ENCODE measurements around the gene CRYZL1.
"Not testable (repeated sequence)": the region's sequence is repeated elsewhere in the genome, so short reads cannot be mapped to it uniquely, and the experiment has no call there.

The CRYZL1 gene

GRCh38 chr21:33641352-33642026, at the start of gene CRYZL1:
Gene CRYZL1, minus strand, starts transcription at chr21:33641741. Its CDS starts 10,190 bp downstream, at chr21:33631551.
- in situ Hi-C loops (cut with HindIII; ENCODE audit: low sequenced_read_pairs): loop anchor here (5.0 kb wide), 1 partner anchor 56 kb away; no protein-coding TSS in a partner anchor

- in situ Hi-C loops (cut with HindIII; ENCODE audit: low sequenced_read_pairs): no loop called here
Measured at GRCh38 chr21:33690874-33691273, 49.3 kb upstream of the CRYZL1 start.

GRCh38 chr21:33688353-33688752, 46.8 kb upstream of the CRYZL1 start:
- in situ Hi-C loops (cut with HindIII; ENCODE audit: low sequenced_read_pairs): no loop called here

GRCh38 chr21:33687634-33688033, 46.1 kb upstream of the CRYZL1 start:
- in situ Hi-C loops (cut with HindIII; ENCODE audit: low sequenced_read_pairs): no loop called here

- in situ Hi-C loops (cut with HindIII; ENCODE audit: low sequenced_read_pairs): no loop called here
Measured at GRCh38 chr21:33686386-33686785, 44.8 kb upstream of the CRYZL1 start.

DNA sequence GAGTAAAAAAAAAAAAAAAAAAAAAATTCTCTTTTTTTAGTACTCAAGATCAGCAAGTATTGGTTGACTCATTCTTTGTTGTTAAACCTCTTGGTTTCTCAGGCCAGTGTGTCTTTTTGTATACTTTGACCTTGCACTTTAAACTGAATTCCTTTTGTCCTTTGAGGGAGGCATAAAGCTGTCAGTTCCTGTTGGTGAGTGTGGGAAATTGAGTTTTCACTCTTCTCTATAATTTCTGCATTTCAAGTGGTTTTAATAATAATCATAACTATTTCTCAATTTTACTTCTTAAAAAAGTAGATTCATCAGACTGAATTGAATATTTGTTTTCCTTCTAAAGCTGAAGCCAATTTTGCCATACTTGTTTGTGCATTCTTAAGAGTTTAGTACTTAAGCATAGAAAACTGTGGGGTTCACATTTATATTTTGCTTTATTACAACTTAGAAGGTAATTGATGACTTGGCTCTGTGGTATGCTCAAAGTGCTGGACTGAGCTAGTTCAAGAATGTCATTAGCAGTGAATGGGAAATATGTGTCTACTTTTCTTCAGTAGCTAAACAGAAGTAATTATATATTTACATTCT, 44.2 kb upstream of the CRYZL1 start:
- in situ Hi-C loops (cut with HindIII; ENCODE audit: low sequenced_read_pairs): no loop called here

- in situ Hi-C loops (cut with HindIII; ENCODE audit: low sequenced_read_pairs): no loop called here
Measured at GRCh38 chr21:33684923-33685560, 43.5 kb upstream of the CRYZL1 start.

DNA sequence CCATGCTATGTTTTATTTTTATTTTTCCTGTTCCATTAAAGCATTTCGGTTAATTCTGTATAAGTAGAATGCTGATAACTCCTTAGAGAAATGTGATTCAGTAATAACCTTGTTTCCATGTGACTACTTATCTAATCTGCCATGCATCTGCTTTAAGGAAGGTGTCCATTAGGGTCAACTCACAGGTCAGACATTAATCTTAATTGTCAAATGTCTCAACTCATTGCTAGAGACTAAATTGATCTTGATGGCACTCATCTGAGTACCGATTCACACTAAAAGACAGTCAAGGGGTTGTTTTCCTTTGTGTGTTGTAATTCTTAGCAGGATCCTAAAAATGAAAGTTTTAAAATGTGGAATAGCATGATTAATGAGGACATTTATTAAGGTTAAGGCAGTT, 42.5 kb upstream of the CRYZL1 start:
- in situ Hi-C loops (cut with HindIII; ENCODE audit: low sequenced_read_pairs): no loop called here

- in situ Hi-C loops (cut with HindIII; ENCODE audit: low sequenced_read_pairs): no loop called here
Measured at GRCh38 chr21:33682992-33683627, 41.6 kb upstream of the CRYZL1 start.

- in situ Hi-C loops (cut with HindIII; ENCODE audit: low sequenced_read_pairs): no loop called here
Measured at GRCh38 chr21:33680870-33681269, 39.3 kb upstream of the CRYZL1 start.

DNA sequence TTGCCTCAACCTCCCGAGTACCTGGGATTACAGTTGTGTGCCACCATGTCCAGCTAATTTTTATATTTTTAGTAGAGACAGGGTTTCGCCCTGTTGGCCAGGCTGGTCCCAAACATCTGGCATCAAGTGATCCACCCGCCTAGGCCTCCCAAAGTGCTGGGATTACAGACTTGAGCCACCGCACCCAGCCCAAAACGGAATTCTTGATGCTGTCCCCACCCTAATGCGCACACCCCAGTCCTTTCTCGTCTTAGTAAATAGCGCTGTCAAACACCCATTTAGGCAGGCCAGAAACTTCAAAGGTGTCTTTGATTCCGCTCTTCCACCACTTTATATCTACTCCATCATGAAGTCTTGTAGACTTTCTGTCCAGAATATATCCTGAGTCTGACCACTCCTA, 35.9 kb upstream of the CRYZL1 start:
- in situ Hi-C loops (cut with HindIII; ENCODE audit: low sequenced_read_pairs): no loop called here

DNA sequence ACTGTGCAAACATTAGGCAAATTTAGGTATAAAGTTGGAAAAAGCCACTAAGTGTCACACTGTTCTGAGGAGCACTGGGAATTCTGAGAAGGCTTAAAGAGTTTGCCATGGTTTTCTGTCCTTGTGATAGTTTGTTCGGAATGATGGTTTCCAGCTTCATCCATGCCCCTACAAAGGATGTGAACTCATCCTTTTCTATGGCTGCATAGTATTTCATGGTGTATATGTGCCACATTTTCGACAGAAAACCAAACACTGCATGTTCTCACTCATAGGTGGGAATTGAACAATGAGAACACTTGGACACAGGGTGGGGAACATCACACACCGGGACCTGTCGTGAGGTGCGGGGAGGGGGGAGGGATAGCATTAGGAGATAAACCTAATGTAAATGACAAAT, 35.1 kb upstream of the CRYZL1 start:
- in situ Hi-C loops (cut with HindIII; ENCODE audit: low sequenced_read_pairs): not testable (repeated sequence)

DNA sequence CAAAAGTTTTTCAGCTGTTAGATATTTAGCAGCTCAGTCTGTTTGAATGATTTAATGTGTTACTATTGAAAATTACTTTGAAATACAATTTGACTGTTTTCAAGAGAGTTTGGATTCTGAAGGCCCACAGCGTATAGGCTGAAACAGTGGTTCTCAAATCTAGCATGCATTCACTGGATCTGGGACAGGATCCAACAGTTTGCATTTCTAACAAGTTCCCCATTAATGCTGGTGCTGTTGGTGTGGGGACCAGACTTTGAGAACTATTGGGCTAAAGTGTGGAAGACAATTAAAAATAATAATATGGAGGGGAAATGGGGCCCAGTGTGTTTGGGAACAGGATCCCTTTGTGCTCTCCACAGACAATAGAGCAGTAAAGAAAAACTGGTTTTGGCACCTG, 32.7 kb upstream of the CRYZL1 start:
- in situ Hi-C loops (cut with HindIII; ENCODE audit: low sequenced_read_pairs): no loop called here

DNA sequence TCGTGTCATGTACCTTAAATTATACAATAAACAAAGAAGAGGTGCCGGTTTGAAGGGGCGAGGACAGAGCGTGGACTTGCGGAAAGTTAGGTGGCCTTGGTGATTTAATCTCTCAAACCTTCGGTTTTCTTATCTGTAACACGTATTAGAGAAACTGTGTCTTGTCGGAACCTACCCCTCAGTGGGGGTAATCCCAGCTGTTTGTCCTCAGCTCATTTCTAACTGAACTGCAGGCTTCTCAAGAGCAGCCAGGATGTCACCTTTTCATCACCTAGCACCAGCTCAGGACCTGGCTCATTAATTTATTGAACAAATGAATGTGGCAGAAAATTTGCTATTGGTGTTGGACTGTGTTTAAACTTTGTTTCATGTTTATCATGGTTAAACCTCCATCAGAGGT, 31.9 kb upstream of the CRYZL1 start:
- in situ Hi-C loops (cut with HindIII; ENCODE audit: low sequenced_read_pairs): no loop called here

- in situ Hi-C loops (cut with HindIII; ENCODE audit: low sequenced_read_pairs): no loop called here
Measured at GRCh38 chr21:33670076-33670978, 28.8 kb upstream of the CRYZL1 start.

DNA sequence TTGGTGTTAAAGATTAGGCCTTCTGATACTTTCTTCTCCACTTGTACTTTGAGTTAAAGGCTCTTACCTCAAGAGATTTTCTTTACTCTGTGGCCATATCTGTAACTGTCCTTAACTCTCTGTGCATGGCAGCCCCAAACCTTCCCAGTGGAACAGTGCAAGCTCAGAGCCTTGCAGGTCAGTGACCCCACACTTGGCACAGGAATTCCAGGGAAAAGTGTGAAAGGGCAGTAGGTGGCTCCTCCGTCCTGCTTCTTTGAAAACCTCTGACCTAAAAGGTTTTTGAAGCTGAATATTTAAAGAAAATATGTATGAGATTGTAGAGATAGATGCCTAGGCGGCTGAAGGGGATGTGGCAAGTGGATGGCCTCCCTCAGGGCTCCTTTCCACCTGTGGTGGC, 27.1 kb upstream of the CRYZL1 start:
- in situ Hi-C loops (cut with HindIII; ENCODE audit: low sequenced_read_pairs): no loop called here

GRCh38 chr21:33668180-33668579, 26.6 kb upstream of the CRYZL1 start:
- in situ Hi-C loops (cut with HindIII; ENCODE audit: low sequenced_read_pairs): no loop called here

- in situ Hi-C loops (cut with HindIII; ENCODE audit: low sequenced_read_pairs): no loop called here
Measured at GRCh38 chr21:33667636-33668035, 26.1 kb upstream of the CRYZL1 start.

- in situ Hi-C loops (cut with HindIII; ENCODE audit: low sequenced_read_pairs): no loop called here
Measured at GRCh38 chr21:33666153-33666552, 24.6 kb upstream of the CRYZL1 start.

DNA sequence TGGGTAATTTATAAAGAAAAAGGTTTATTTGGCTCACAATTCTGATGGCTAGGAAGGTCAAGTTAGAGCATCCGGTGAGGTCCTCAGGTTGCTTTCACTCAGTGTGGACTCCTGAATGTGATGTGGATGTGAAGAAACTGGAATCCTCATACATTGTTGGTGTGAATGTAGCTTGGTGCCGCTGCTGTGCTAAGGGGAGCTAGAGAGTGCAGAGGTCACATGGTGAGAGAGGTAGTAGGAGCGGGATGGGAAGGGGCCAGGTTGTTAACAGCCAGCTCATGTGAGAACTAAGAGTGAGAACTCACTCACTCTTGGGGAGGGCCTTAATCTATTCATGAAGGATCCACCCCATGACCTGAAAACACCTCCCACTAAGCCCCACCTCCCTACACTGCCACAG, 22.6 kb upstream of the CRYZL1 start:
- in situ Hi-C loops (cut with HindIII; ENCODE audit: low sequenced_read_pairs): loop anchor here (5.0 kb wide), 1 partner anchor 92 kb away; no protein-coding TSS in a partner anchor

- in situ Hi-C loops (cut with HindIII; ENCODE audit: low sequenced_read_pairs): loop anchor here (5.0 kb wide), 1 partner anchor 91 kb away; no protein-coding TSS in a partner anchor
Measured at GRCh38 chr21:33663241-33663640, 21.7 kb upstream of the CRYZL1 start.
